H7 (cell line): ENCODE measurements around the gene ST8SIA5. TPM values are rescaled to one million over a fixed set of nuclear protein-coding genes. Genes with fewer than 3 reads are reported as not detected.

ENCODE experiments used
- DNase-seq: peaks from one replicate; pipeline ENCODE4 v3.0.0; 2012
- H3K27me3 ChIP-seq: 2 replicates; pipeline ENCODE4 v1.6.0; 2011; ENCODE audit warnings: mild to moderate bottlenecking, low read length; ENCODE audit not compliant: control insufficient read depth, insufficient read depth
- H3K36me3 ChIP-seq: replicated peaks from 2 replicates; pipeline ENCODE4 v1.5.1; 2011; ENCODE audit warnings: low read length; ENCODE audit not compliant: control insufficient read depth, insufficient read depth
- H3K4me3 ChIP-seq: 2 replicates; pipeline ENCODE4 v1.5.1; 2011; ENCODE audit warnings: low read depth, mild to moderate bottlenecking, control low read depth, low read length, moderate library complexity; ENCODE audit not compliant: insufficient read depth
- total RNA-seq: library from RNA; depleted of rRNA; stranded (reverse); fragments of >200 nt; shearing (Covaris generic); gene quantifications from 2 replicates; pipeline ENCODE4 v1.2.3, GENCODE V29; 2014

ST8SIA5 gene
- total RNA-seq, 1 experiment from 2014 or later = 0.38 TPM

DNA sequence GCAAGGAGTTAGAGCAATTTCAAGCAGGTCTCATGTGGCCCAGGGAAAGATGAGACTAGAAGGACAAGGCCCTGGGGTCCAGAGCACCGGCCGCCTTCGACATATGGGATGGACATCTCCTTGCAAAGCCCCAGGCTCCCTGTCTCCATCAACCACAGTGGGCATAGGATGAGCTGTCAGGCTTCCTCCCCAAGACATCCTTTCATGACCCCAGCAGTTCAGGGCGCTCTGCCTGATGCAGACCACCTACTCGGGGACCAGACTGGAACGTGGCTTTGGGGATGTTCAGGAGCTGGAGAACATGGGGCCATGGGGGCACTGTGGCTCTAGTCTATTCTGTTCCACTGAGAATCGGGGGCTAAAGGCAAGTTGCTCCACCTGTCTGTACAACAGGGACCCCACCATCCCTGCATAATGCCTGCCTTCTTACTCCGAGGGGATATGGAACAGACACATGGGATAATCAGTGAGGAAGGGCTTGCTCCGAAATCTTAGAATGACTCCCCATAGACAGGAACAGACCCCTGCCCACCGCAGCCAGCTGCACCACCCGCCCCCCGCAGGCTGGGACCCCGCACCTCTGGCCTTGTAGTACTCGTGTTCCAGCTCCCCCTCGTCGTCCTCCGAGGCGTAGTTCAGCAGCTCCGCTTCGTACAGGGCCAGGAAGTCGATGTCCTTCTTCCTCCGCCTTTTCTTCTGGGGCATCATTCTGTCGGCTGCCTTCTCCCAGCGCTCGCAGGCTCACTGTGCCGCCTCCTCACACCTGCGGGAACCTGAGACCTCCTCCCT lies 100.3 kb downstream of the ST8SIA5 start:
- DNase-seq = no peak
- Histone ChIP-seq H3K4me3 (no peak overlapping the region), H3K27me3 (peaks cover 3% of the 10 kb centered on the region; the same call in 1 of the 2 replicates), H3K36me3 (no peaks in the 10 kb centered on the region)

DNA sequence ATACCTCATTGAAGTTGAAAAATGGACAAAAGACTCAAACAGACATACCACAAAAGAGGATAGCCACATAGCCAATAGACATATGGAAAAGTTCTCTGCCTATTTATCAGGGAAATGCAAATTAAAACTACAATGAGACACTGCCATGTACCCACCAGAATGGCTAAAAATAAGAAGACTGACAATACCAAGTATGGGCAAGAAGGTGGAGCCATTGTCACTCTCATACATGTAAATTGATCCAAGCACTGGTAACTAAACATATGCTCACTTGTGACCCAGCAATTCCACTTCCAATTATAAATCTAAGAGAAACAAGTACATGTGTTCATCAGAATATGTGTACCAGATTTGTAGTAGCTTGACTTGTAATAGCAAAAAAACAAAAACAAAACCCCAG lies 104.5 kb downstream of the ST8SIA5 start:
- DNase-seq = no peak
- Histone ChIP-seq H3K27me3 (peaks cover 3% of the 10 kb centered on the region; the same call in 1 of the 2 replicates), H3K36me3 (no peaks in the 10 kb centered on the region), H3K4me3 (no peak overlapping the region)

DNA sequence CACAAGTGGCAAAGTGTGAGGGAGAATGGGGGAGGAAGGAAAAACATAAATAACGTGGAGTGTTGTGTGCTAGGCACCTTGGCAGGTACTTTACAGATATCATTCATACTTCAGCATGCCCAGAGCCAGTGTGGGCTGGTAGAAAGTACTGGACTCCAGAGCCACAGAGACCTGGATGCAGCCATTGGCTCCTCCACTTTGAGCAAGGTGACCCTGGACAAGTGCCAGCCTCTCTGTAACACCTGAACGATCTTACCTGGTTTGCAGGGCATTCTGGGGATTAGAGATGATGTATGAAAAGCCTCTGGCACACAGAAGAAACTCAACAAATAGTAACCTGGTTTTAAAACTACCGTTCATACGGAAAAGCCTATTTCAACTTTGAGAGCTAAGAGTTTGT lies 106.2 kb downstream of the ST8SIA5 start:
- Histone ChIP-seq H3K36me3 (no peaks in the 10 kb centered on the region), H3K27me3 (no peaks in the 10 kb centered on the region; the same call in 1 of the 2 replicates), H3K4me3 (no peak overlapping the region)
- no peak for DNase-seq

DNA sequence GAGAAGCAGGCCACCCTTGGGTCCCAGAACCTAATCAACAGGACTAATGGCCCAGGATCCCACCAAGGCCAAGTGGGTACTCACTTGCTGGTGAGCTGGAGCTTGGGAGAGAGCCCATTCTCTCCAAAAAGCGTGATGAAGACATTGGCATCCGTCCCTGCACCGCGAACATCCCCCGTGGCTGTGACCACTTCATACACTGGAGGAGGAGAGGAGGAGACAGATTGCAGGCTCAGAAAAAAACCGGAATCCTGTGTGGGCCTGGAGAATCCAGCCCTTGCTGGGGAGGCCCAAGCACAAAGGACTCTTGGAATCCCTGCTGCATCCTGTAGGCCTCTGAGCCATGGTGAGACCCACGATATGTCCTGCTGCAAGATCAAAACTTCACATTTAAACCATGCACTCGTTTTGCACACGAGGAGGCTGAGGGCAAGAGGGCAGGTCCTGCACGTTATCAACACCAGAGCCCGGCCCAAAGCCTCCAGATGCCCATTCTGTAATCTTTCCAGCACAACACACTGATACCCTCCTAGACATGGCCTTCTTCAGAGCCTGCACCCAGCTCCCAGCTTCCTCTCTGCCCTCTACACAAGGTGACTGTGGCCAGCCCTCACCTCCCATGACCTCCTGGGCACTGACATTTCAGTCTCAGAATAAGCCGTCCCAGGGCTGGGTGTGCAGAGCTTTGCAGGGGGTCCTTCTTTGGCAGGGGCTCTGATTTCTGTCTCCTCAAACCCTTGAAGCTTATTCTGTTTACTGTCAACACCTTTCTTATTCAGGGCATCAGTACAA lies 107.6 kb downstream of the ST8SIA5 start:
- Histone ChIP-seq H3K4me3 (no peak overlapping the region), H3K36me3 (no peaks in the 10 kb centered on the region), H3K27me3 (no peaks in the 10 kb centered on the region; the same call in 1 of the 2 replicates)
- no peak for DNase-seq

DNA sequence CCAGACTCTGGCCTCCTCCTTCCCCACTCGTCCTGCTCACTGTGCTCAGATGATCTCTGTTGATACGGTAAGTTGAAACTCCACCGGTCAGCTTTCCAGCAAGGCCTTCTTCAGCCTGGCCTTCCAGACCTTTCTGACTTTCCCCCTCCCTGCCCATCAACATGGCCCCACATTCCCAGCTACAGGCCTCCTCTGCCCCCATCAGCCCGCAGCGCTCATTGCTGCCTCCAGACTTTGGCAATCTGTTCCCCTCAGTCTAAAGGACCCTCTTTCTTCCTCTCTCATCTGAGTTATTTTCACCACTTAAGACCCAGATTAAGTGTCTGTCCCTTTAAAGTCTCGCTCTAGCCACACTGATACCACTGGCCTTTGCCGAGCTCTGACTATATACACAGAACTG lies 110.4 kb downstream of the ST8SIA5 start:
- no peaks in the 10 kb centered on the region for H3K27me3 ChIP-seq
- no peak overlapping the region for H3K4me3 ChIP-seq
- no peak for DNase-seq
- no peaks in the 10 kb centered on the region for H3K36me3 ChIP-seq

DNA sequence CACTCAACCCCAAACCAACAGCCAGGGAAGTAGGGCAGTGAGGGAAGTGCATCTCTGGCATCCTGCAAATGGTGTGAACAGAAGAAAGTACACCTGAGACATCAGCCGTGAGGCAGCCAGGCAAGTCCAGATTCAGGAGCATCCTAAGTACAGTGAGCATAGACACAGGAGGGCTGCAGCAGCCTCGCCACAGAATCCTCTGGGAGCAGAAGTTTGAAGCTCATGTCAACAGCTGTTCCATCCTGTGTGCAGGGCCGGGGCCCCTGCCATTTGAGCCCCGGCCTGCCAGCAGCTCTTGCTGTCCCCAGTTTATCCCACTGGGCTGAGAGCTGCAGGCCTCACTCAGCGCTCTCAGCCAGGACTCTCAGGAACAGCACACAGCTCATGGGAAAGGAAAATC lies 114.3 kb downstream of the ST8SIA5 start:
- H3K36me3 ChIP-seq = no peaks in the 10 kb centered on the region
- H3K27me3 ChIP-seq = no peaks in the 10 kb centered on the region
- DNase-seq = no peak
- H3K4me3 ChIP-seq = no peak overlapping the region

DNA sequence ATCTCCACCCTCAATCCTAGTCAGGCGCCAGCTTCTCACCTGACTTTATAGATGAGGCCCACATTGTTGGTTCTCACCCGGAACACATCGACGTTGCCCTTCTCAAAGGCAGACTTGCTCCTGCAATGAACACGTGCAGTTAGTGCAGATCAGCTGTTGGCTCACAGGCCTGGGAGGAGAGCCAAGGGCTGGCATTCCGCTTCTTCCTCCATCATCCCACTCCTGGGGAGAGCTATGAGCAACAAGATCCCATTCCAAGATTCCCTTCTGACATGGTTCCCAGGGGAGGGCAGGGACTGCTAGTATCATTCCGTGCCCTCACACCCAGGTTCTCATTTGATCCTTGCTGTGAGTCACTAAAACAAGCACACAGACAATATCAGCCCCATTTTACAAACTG lies 114.9 kb downstream of the ST8SIA5 start:
- H3K4me3 ChIP-seq = no peak overlapping the region
- H3K27me3 ChIP-seq = no peaks in the 10 kb centered on the region
- DNase-seq = no peak
- no peaks in the 10 kb centered on the region for H3K36me3 ChIP-seq

DNA sequence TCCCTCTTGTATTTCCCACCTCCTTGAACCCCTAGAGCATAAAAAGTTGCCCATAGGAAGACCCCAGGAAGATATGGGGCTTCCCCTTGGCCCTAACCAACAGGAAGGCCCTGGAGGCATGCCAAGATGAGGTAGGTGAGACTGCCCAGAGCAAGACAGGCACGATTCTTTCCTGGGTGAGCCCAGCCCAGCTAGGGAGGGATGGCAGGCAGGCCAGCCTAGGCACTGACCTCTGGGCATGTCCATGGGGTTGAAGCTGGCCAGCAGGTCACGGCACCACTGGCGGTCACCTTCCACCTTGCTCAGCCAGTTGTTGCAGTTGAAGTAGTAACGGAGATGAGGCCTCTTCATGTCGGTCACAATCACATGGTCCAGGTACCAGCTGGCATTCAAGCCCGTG lies 117.5 kb downstream of the ST8SIA5 start:
- H3K27me3 ChIP-seq = no peaks in the 10 kb centered on the region
- no peak for DNase-seq

DNA sequence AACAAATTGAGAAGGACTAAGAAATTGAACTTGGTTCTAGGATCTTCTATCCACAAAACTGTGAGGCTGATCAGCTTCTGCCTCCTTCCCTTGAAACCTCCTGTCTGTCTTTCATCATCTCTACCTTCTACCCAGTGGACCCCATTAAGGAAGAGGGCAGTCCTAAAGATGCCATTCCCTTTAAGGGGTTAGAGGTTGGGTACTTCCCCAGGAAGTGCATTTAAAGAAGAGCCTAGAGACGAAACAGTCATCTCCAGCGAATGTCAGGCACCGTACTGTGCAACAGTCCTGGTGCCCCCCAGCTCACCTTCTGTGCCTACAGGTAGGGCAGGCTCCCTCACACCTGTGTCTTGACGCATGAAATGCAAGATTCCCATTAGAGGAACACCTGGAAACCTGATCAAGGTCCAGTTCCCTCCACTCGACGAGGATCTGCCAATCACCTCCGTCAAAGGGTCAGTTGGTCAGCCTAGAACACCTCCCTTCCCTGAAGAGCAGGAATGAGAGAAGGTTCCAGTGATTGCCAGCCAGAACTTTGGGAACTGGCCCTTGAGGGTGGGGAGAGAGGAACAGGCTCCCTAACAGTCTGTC lies 120.7 kb downstream of the ST8SIA5 start:
- no peak for DNase-seq
- Histone ChIP-seq H3K36me3 (no peaks in the 10 kb centered on the region), H3K4me3 (no peak overlapping the region), H3K27me3 (no peaks in the 10 kb centered on the region)

More for the DNA sequence above, 117.5 kb downstream of the ST8SIA5 start:
- no peak overlapping the region for H3K4me3 ChIP-seq
- no peaks in the 10 kb centered on the region for H3K36me3 ChIP-seq

DNA sequence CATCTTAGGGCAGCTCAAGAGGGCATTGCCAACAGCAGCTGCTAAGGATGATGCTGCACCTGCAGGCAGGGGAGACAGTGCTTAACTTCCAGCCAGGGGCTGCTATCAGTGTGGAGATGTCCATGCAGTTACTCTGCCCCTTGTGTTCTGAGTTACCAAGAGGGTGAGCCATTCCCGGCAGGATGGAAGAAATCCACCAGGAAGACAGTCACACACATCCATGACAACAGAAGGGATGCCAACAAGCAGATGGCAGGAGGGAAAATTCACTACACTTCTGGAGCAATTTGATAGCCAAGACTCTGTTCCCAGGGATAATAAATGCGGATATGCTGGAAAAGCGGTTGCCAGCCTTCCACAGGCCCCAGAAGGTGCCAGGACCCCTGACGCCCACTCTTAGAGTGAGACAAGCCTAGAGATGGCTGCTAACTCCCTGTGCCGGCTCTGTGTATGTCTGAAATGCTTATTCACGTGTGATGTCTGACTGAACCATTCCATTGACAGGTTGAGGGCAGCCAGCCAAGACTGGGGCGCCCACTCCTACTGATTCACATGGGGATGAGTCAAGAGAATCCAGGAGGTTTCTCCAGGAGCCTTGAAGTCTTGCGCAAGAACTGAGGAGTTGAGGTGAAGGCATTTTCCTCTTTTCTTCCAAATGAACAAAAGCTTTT lies 124.3 kb downstream of the ST8SIA5 start:
- no peak for DNase-seq
- Histone ChIP-seq H3K36me3 (no peaks in the 10 kb centered on the region), H3K27me3 (no peaks in the 10 kb centered on the region), H3K4me3 (no peak overlapping the region)

DNA sequence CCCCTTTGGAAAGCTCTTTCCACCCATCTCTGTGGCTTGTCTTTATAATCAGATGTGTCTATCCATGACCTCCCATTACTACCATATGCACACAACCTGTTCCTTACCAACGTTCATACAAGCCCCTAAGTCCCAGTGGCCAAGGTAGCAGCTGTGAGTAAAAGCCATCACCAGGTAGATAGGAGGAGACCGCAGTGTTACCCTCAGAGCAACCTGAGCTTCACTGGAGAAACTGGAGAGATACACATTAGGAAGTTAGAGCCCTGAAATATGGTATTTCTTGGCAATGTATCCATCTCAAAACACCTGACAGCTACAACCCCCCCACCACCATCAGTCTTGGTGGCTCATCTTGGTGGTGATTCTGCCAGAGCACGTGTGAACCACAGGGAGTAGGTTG lies 125.9 kb downstream of the ST8SIA5 start:
- no peaks in the 10 kb centered on the region for H3K36me3 ChIP-seq
- H3K4me3 ChIP-seq = no peak overlapping the region
- no peaks in the 10 kb centered on the region for H3K27me3 ChIP-seq
- DNase-seq = no peak

DNA sequence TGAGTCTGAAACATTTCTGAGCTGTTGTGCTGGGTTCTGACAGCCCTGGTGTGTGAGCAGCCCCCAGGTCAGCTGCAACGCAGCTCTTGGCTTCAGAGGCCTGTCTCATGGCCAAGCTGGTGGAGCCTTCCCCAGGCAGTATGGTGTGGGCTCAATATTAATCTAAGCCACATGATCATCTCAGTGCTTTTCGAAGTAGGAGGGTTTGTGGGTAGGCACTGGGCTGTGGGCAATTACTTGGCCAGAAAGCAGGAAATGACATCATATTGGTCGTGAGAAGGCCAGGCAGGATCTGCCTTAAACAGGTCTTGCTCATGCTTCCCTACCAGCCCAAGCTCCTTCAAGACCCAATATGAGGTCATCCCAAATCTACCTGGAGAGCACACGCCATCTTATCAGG lies 126.7 kb downstream of the ST8SIA5 start:
- no peak overlapping the region for H3K4me3 ChIP-seq
- no peaks in the 10 kb centered on the region for H3K27me3 ChIP-seq
- no peak for DNase-seq
- H3K36me3 ChIP-seq = no peaks in the 10 kb centered on the region

DNA sequence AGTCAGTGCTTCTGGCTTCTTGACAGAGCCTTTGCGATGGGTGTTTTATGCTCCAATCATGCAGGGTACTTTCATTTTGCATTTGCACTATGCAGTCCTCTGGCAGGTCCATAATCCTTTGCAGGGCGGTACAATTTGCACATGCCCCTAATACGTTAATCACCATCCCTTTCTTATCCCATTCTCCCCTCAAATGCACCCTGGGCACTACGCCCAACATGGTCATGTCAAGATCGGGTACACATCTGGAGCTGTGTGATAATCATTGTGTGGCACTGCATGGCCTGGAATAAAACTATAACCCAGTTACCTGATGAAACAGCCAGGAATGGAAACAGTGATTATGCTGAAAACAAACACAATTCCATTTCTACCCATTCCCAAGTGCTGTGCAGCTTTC lies 127.5 kb downstream of the ST8SIA5 start:
- Histone ChIP-seq H3K4me3 (no peak overlapping the region), H3K36me3 (no peaks in the 10 kb centered on the region), H3K27me3 (no peaks in the 10 kb centered on the region)
- DNase-seq = no peak

DNA sequence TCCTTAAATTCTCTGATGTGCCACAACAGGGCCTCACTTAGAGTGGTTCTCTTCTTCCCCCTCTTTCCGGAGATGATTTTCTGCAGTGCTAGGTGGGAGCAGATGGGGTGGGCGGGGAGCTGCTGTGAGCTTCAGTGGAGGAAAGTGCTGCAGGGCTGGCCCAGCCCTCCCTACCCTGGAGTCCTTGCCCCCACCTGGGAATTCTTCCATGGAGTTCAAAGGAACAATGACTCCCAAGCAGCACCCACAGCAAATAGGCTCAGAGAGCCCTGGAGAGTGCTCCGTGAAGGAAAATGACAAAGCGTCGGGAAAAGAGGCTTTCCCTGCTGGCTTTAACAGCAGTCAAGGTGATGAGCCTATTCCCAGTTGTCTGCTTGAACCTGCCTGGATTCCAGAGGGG lies 128.6 kb downstream of the ST8SIA5 start:
- Histone ChIP-seq H3K4me3 (no peak overlapping the region), H3K36me3 (no peaks in the 10 kb centered on the region), H3K27me3 (no peaks in the 10 kb centered on the region)
- no peak for DNase-seq
